ENCODE results near the gene GAK. TPM values are rescaled to one million over a fixed set of nuclear protein-coding genes. Genes with fewer than 3 reads are reported as not detected.

GAK gene
- polyA plus RNA-seq, 1 donor from 2014 or later, result 58.8 TPM

- H3K27me3 ChIP-seq (ENCODE audit: insufficient read depth, low read depth, low read length), result no peaks in the 10 kb centered on the region
- no peaks in the 10 kb centered on the region for H3K36me3 ChIP-seq (ENCODE audit: insufficient read depth, low read length)
- H3K79me2 ChIP-seq (replicated peaks; ENCODE audit: insufficient read depth, low read length), result no peaks in the 10 kb centered on the region
- no peaks in the 10 kb centered on the region for H3K9me3 ChIP-seq (ENCODE audit: low read length)
- H4K20me1 ChIP-seq (ENCODE audit: insufficient read depth), result no peaks in the 10 kb centered on the region
- H3K27ac ChIP-seq (ENCODE audit: low read length), result no peak overlapping the region
- no peak overlapping the region for H2AFZ ChIP-seq (ENCODE audit: low read depth, low read length)
- no peaks in the 10 kb centered on the region for H3F3A ChIP-seq (ENCODE audit: insufficient read depth, low read length, poor library complexity, severe bottlenecking)
- H3K4me2 ChIP-seq (ENCODE audit: low read length), result no peak overlapping the region
- no peak overlapping the region for H3K4me3 ChIP-seq (ENCODE audit: low read length)
- H3K9me2 ChIP-seq (ENCODE audit: insufficient read depth, low read length), result no peaks in the 10 kb centered on the region
- TF ChIP-seq EZH2 (IDR thresholded peaks at IDR 0.05; ENCODE audit: borderline replicate concordance, insufficient read depth, low read length, poor library complexity, severe bottlenecking) (no peak), REST (IDR thresholded peaks at IDR 0.05; ENCODE audit: borderline replicate concordance) (no peak), SMC3 (conservative IDR thresholded peaks at IDR 0.05; ENCODE audit: poor library complexity) (no peak), POLR2AphosphoS5 (IDR thresholded peaks at IDR 0.05) (no peak)
- TF ChIP-seq, protein P1, sequence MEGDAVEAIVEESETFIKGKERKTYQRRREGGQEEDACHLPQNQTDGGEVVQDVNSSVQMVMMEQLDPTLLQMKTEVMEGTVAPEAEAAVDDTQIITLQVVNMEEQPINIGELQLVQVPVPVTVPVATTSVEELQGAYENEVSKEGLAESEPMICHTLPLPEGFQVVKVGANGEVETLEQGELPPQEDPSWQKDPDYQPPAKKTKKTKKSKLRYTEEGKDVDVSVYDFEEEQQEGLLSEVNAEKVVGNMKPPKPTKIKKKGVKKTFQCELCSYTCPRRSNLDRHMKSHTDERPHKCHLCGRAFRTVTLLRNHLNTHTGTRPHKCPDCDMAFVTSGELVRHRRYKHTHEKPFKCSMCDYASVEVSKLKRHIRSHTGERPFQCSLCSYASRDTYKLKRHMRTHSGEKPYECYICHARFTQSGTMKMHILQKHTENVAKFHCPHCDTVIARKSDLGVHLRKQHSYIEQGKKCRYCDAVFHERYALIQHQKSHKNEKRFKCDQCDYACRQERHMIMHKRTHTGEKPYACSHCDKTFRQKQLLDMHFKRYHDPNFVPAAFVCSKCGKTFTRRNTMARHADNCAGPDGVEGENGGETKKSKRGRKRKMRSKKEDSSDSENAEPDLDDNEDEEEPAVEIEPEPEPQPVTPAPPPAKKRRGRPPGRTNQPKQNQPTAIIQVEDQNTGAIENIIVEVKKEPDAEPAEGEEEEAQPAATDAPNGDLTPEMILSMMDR (IDR thresholded peaks at IDR 0.05; ENCODE audit: poor library complexity, severe bottlenecking), result no peak
- no peak overlapping the region for H3K9ac ChIP-seq (ENCODE audit: low read length)
Measured at GRCh38 chr4:953574-953915, 21.4 kb upstream of the GAK start.

DNA sequence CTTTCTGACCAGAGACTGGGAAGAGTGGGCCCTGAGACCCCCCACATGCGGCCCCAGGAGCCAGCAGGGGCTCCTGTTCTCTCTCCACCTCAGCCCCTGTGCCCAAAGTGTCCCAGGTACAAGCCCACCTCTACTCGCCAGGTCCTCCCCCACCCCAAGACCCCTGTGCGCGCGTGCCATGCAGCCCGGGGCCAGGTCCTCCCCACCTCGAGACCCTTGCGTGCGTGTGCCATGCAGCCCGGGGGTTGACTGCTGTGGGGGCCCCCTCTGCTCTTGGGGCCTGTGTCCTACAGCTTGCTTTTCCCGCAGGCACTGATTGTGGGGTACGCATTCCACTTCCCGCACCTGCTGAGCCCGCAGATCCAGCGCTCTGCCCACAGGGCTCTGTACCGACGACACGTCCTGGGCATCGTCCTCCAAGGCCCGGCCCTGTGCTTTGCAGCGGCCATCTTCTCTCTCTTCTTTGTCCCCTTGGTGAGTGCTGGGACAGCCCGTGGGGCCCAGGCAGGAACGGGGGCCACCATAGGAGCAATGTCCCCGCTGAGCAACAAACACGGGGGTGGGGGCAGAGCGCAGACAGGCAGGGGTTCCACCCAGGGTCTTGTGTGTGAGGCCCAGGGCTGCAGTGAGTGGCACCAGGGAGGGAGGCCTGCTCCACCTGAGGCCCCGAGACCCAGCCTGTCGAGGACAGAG is 20.9 kb upstream of the GAK start:
- Histone ChIP-seq H3K9me3 (ENCODE audit: low read length) (no peaks in the 10 kb centered on the region), H3F3A (ENCODE audit: insufficient read depth, low read length, poor library complexity, severe bottlenecking) (no peaks in the 10 kb centered on the region), H3K27ac (ENCODE audit: low read length) (no peak overlapping the region), H3K9me2 (ENCODE audit: insufficient read depth, low read length) (no peaks in the 10 kb centered on the region), H3K27me3 (ENCODE audit: insufficient read depth, low read depth, low read length) (no peaks in the 10 kb centered on the region), H3K9ac (ENCODE audit: low read length) (no peak overlapping the region), H3K4me2 (ENCODE audit: low read length) (no peak overlapping the region), H3K4me3 (ENCODE audit: low read length) (no peak overlapping the region), H3K36me3 (ENCODE audit: insufficient read depth, low read length) (no peaks in the 10 kb centered on the region), H4K20me1 (ENCODE audit: insufficient read depth) (no peaks in the 10 kb centered on the region), H3K79me2 (replicated peaks; ENCODE audit: insufficient read depth, low read length) (no peaks in the 10 kb centered on the region), H2AFZ (ENCODE audit: low read depth, low read length) (no peak overlapping the region)
- TF ChIP-seq EP300 (conservative IDR thresholded peaks at IDR 0.05; ENCODE audit: poor library complexity, severe bottlenecking) (no peak), POLR2AphosphoS5 (IDR thresholded peaks at IDR 0.05) (no peak), MXI1 (conservative IDR thresholded peaks at IDR 0.05; ENCODE audit: poor library complexity, severe bottlenecking) (no peak), SMC3 (conservative IDR thresholded peaks at IDR 0.05; ENCODE audit: poor library complexity) (no peak)
- TF ChIP-seq, protein P1 (IDR thresholded peaks at IDR 0.05; ENCODE audit: poor library complexity, severe bottlenecking), result no peak
